CD4-positive, alpha-beta T cell treated with Interferon gamma for 1 hour (primary cell): Measurements from ENCODE around the gene COG1.

Experiments used
- DNase-seq: peaks from one replicate; pipeline ENCODE4 v3.0.0-alpha.2; 2020

The COG1 gene

GRCh38 chr17:73174126-73174525 lies 18.7 kb upstream of the COG1 start:
- no peak for DNase-seq

- DNase-seq: no peak
Observed at GRCh38 chr17:73175962-73176565, 16.8 kb upstream of the COG1 start.

- no peak for DNase-seq
Observed at GRCh38 chr17:73179387-73179786, 13.5 kb upstream of the COG1 start.

- no peak for DNase-seq
Observed at GRCh38 chr17:73179878-73180277, 13.0 kb upstream of the COG1 start.

GRCh38 chr17:73182616-73183310 lies 10.1 kb upstream of the COG1 start:
- no peak for DNase-seq

- no peak for DNase-seq
Observed at GRCh38 chr17:73184136-73184993, 8.5 kb upstream of the COG1 start.

GRCh38 chr17:73186283-73187050 lies 6.4 kb upstream of the COG1 start:
- no peak for DNase-seq

GRCh38 chr17:73187203-73187769 lies 5.6 kb upstream of the COG1 start:
- DNase-seq: no peak

GRCh38 chr17:73188011-73188410 lies 4.8 kb upstream of the COG1 start:
- no peak for DNase-seq

- DNase-seq: no peak
Observed at GRCh38 chr17:73189417-73190099, 3.3 kb upstream of the COG1 start.

GRCh38 chr17:73191443-73192205 lies 1.2 kb upstream of the COG1 start:
- DNase-seq: peak; percentile 50

GRCh38 chr17:73192206-73192893 lies 505 bp upstream of the COG1 start:
- peak; percentile 53 for DNase-seq

GRCh38 chr17:73194514-73195222 lies 1.8 kb downstream of the COG1 start:
- no peak for DNase-seq

- no peak for DNase-seq
Observed at GRCh38 chr17:73196500-73196899, 3.6 kb downstream of the COG1 start.

- DNase-seq: no peak
Observed at GRCh38 chr17:73197161-73197560, 4.3 kb downstream of the COG1 start.

GRCh38 chr17:73198201-73198929 lies 5.5 kb downstream of the COG1 start:
- no peak for DNase-seq

GRCh38 chr17:73198930-73199260 lies 6.0 kb downstream of the COG1 start:
- DNase-seq: no peak

GRCh38 chr17:73199751-73200317 lies 7.0 kb downstream of the COG1 start:
- DNase-seq: no peak

- no peak for DNase-seq
Observed at GRCh38 chr17:73200476-73200875, 7.6 kb downstream of the COG1 start.
